ENCODE results near the gene NAT16. TPM values are rescaled to one million over a fixed set of nuclear protein-coding genes. Genes with fewer than 3 reads are reported as not detected.

The NAT16 gene
- total and polyA plus RNA-seq, 2 of the 13 experiments (the other 11 are each of a cell fraction or from before 2014, with no cell fraction given): 0.04 TPM; not detected in 1

DNA sequence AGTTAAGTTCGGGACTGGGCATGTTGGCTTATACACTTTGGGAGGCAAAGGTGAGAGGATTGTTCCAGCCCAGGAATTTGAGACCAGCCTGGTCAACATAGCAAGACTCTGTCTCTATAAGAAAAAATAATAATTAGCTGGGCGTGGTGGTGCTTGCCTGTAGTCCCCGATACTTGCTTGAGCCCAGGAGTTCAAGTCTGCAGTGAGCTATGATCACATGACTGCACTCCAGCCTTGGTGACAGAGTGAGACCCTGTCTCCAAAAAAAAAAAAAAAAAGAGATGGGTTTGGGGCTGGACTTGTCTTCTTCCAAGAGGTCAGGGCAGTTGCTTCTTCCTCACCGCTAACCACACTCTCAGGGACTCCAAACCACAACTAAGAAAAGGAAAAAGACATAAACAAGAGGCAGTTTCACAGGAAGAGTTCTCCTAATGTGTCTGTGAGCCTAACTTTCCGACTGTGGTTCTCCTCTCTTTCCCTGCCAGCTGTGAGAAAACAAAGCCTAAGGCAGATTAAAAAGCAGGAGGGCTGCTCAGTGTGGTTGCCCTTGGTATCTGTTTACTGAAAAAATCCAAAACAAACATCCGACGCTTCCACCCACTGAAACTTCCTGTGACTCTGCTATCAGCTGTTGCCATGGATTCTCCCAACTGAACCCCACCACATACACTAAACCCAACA is 55.6 kb downstream of the NAT16 start (continued):
- TF ChIP-seq, protein P1, sequence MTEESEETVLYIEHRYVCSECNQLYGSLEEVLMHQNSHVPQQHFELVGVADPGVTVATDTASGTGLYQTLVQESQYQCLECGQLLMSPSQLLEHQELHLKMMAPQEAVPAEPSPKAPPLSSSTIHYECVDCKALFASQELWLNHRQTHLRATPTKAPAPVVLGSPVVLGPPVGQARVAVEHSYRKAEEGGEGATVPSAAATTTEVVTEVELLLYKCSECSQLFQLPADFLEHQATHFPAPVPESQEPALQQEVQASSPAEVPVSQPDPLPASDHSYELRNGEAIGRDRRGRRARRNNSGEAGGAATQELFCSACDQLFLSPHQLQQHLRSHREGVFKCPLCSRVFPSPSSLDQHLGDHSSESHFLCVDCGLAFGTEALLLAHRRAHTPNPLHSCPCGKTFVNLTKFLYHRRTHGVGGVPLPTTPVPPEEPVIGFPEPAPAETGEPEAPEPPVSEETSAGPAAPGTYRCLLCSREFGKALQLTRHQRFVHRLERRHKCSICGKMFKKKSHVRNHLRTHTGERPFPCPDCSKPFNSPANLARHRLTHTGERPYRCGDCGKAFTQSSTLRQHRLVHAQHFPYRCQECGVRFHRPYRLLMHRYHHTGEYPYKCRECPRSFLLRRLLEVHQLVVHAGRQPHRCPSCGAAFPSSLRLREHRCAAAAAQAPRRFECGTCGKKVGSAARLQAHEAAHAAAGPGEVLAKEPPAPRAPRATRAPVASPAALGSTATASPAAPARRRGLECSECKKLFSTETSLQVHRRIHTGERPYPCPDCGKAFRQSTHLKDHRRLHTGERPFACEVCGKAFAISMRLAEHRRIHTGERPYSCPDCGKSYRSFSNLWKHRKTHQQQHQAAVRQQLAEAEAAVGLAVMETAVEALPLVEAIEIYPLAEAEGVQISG (CRISPR knock-in tag; IDR thresholded peaks at IDR 0.05): peak; percentile 35; the same call in 1 of the 2 replicates
- TF ChIP-seq SYNCRIP (IDR thresholded peaks at IDR 0.05; ENCODE audit: insufficient read depth, low read depth, low read length) (no peak), ZNF121 (CRISPR knock-in tag; IDR thresholded peaks at IDR 0.05) (peak; percentile 67; the same call in 1 of the 2 replicates), ZNF891 (CRISPR knock-in tag; IDR thresholded peaks at IDR 0.05) (no peak), SALL1 (CRISPR knock-in tag; IDR thresholded peaks at IDR 0.05) (peak; percentile 65), PAWR (CRISPR knock-in tag; IDR thresholded peaks at IDR 0.05; ENCODE audit: borderline replicate concordance) (no peak), SOX6 (IDR thresholded peaks at IDR 0.05) (no peak), SOX6 (CRISPR knock-in tag; IDR thresholded peaks at IDR 0.05) (peak; percentile 83), BCL6 (CRISPR knock-in tag; IDR thresholded peaks at IDR 0.05) (peak; percentile 71), NCOA5 (CRISPR knock-in tag; IDR thresholded peaks at IDR 0.05) (no peak), ZZZ3 (CRISPR knock-in tag; IDR thresholded peaks at IDR 0.05; ENCODE audit: borderline replicate concordance) (no peak), SNAI1 (CRISPR knock-in tag; IDR thresholded peaks at IDR 0.05; ENCODE audit: borderline replicate concordance) (no peak), SP5 (CRISPR knock-in tag; IDR thresholded peaks at IDR 0.05; ENCODE audit: borderline replicate concordance, low read depth) (peak; percentile 47), U2AF1 (optimal IDR thresholded peaks at IDR 0.05; ENCODE audit: low read depth, low read length) (no peak), MIER3 (CRISPR knock-in tag; IDR thresholded peaks at IDR 0.05; ENCODE audit: borderline replicate concordance) (no peak), ZNF30 (CRISPR knock-in tag; IDR thresholded peaks at IDR 0.05) (no peak), KLF6 (CRISPR knock-in tag; IDR thresholded peaks at IDR 0.05) (no peak), ZNF232 (CRISPR knock-in tag; IDR thresholded peaks at IDR 0.05; ENCODE audit: borderline replicate concordance) (peak; percentile 74; the same call in 1 of the 2 replicates), ELF1 (CRISPR knock-in tag; IDR thresholded peaks at IDR 0.05) (peak; percentile 40; the same call in 1 of the 2 replicates), LCORL (IDR thresholded peaks at IDR 0.05) (no peak), LCORL (CRISPR knock-in tag; IDR thresholded peaks at IDR 0.05) (peak; percentile 53; the same call in 1 of the 2 replicates)
- TF ChIP-seq, protein P2, sequence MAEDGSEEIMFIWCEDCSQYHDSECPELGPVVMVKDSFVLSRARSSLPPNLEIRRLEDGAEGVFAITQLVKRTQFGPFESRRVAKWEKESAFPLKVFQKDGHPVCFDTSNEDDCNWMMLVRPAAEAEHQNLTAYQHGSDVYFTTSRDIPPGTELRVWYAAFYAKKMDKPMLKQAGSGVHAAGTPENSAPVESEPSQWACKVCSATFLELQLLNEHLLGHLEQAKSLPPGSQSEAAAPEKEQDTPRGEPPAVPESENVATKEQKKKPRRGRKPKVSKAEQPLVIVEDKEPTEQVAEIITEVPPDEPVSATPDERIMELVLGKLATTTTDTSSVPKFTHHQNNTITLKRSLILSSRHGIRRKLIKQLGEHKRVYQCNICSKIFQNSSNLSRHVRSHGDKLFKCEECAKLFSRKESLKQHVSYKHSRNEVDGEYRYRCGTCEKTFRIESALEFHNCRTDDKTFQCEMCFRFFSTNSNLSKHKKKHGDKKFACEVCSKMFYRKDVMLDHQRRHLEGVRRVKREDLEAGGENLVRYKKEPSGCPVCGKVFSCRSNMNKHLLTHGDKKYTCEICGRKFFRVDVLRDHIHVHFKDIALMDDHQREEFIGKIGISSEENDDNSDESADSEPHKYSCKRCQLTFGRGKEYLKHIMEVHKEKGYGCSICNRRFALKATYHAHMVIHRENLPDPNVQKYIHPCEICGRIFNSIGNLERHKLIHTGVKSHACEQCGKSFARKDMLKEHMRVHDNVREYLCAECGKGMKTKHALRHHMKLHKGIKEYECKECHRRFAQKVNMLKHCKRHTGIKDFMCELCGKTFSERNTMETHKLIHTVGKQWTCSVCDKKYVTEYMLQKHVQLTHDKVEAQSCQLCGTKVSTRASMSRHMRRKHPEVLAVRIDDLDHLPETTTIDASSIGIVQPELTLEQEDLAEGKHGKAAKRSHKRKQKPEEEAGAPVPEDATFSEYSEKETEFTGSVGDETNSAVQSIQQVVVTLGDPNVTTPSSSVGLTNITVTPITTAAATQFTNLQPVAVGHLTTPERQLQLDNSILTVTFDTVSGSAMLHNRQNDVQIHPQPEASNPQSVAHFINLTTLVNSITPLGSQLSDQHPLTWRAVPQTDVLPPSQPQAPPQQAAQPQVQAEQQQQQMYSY (CRISPR knock-in tag; IDR thresholded peaks at IDR 0.05): no peak
- TF ChIP-seq, protein P3, sequence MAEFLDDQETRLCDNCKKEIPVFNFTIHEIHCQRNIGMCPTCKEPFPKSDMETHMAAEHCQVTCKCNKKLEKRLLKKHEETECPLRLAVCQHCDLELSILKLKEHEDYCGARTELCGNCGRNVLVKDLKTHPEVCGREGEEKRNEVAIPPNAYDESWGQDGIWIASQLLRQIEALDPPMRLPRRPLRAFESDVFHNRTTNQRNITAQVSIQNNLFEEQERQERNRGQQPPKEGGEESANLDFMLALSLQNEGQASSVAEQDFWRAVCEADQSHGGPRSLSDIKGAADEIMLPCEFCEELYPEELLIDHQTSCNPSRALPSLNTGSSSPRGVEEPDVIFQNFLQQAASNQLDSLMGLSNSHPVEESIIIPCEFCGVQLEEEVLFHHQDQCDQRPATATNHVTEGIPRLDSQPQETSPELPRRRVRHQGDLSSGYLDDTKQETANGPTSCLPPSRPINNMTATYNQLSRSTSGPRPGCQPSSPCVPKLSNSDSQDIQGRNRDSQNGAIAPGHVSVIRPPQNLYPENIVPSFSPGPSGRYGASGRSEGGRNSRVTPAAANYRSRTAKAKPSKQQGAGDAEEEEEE (CRISPR knock-in tag; IDR thresholded peaks at IDR 0.05; ENCODE audit: borderline replicate concordance): 0 out of 2 replicates have a peak, but pooled peaks have one; percentile 35
